AG04449 (cell line): ENCODE results near the gene PML.

Source experiments
- CTCF ChIA-PET: fragments of 350-600 bp; formaldehyde crosslinking; extraction: SDS; loops from one replicate; lab custom pipeline; 2021; ENCODE audit warnings: antibody characterized with exemption; lab: Yijun Ruan, JAX
- POLR2A ChIA-PET: fragments of 400-600, 350-600 bp; formaldehyde crosslinking; extraction: SDS; loops from one replicate; lab custom pipeline; 2020; ENCODE audit warnings: antibody characterized with exemption, inconsistent platforms; lab: Yijun Ruan, JAX
- DNase-seq: peaks from one replicate; pipeline ENCODE4 v3.0.0-alpha.2; 2010; ENCODE audit warnings: low read depth, low spot score
- H3K4me3 ChIP-seq: 2 replicates; pipeline ENCODE4 v1.5.1; 2011; ENCODE audit warnings: low read depth, mild to moderate bottlenecking, control low read depth, low read length
- TF ChIP-seq, protein P1 (sequence below): IDR thresholded peaks from one replicate; pipeline ENCODE4 v1.5.1; 2011; ENCODE audit warnings: mild to moderate bottlenecking, moderate library complexity, low read length, control low read depth, inconsistent platforms; ENCODE audit not compliant: insufficient read depth; ENCODE audit errors: missing control alignments

Gene PML

DNA sequence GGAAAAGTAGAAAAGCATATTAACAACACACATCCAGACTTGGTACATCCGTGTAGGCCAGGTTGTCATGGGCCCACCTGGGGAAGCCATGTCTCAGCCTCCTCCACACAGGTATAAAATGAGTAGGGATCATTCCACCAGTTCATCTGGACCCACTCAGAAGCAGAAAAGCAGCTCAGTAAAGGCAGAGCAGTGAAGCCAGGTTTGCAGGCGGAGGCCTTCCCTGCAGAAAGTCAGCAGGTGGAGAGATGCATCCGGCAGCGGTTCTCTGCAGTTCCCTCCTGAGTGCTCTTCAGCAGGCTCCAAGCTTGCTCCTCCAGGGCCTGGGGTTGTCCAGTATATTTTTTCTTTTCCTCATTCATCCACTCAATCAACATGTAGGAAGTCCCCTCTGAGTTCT lies 46.1 kb upstream of the PML start:
- no peak for DNase-seq
- no peak overlapping the region for H3K4me3 ChIP-seq
- POLR2A ChIA-PET = no interaction called here
- TF ChIP-seq, protein P1, sequence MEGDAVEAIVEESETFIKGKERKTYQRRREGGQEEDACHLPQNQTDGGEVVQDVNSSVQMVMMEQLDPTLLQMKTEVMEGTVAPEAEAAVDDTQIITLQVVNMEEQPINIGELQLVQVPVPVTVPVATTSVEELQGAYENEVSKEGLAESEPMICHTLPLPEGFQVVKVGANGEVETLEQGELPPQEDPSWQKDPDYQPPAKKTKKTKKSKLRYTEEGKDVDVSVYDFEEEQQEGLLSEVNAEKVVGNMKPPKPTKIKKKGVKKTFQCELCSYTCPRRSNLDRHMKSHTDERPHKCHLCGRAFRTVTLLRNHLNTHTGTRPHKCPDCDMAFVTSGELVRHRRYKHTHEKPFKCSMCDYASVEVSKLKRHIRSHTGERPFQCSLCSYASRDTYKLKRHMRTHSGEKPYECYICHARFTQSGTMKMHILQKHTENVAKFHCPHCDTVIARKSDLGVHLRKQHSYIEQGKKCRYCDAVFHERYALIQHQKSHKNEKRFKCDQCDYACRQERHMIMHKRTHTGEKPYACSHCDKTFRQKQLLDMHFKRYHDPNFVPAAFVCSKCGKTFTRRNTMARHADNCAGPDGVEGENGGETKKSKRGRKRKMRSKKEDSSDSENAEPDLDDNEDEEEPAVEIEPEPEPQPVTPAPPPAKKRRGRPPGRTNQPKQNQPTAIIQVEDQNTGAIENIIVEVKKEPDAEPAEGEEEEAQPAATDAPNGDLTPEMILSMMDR = no peak
- CTCF ChIA-PET = interaction anchor here (0.9 to 17.8 kb wide), 10 partner anchors 9 to 371 kb away, joined by 3 to 317 read pairs (median 6); partner anchors contain the start of genes PML and TBC1D21

DNA sequence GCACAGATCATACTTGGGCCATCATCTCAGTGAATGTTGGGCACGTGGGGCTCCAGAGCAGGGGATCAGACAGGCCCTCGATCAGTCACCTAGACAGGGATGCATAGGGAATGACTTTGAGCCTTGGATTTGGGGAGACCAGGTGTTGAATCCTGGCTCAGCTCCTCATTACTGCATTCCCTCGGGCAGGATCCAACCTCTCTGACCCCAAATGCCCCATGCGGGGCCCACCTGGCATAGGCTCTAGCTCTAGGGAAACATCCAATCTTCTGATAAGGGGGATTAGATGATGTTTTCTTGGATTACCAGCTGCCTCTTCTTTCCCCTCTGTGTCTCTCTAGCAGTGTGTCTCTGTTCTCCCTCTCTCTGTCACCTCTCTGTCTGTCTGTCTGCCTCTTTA lies 45.5 kb upstream of the PML start:
- H3K4me3 ChIP-seq = no peak overlapping the region
- ChIA-PET CTCF (interaction anchor here (0.9 to 17.8 kb wide), 12 partner anchors 10 to 370 kb away, joined by 3 to 317 read pairs (median 6); partner anchors contain the start of genes LOXL1, PML and TBC1D21), POLR2A (no interaction called here)
- TF ChIP-seq, protein P1 = no peak
- no peak for DNase-seq

DNA sequence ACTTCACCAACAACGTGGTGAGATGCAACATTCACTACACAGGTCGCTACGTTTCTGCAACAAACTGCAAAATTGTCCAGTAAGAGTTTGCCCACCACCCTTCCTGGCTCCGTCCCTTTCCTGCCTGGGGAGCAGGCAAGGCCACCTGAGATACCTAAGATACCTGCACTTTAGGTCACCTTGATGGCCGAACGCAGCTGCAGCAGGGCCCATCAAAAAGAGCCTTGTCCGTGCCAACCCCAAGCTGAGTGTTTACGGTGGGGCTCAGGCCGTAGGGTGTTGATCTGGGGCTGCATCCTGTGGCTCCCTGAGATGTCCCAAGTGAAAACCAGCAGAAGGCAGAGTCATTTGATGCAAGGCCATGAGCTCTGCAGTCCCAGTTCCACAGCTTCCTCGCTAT lies 45.0 kb upstream of the PML start:
- ChIA-PET POLR2A (no interaction called here), CTCF (interaction anchor here (0.6 to 17.8 kb wide), 11 partner anchors 9 to 370 kb away, joined by 3 to 317 read pairs (median 6); partner anchors contain the start of genes LOXL1 and TBC1D21)
- DNase-seq = no peak
- TF ChIP-seq, protein P1 = no peak
- no peak overlapping the region for H3K4me3 ChIP-seq

DNA sequence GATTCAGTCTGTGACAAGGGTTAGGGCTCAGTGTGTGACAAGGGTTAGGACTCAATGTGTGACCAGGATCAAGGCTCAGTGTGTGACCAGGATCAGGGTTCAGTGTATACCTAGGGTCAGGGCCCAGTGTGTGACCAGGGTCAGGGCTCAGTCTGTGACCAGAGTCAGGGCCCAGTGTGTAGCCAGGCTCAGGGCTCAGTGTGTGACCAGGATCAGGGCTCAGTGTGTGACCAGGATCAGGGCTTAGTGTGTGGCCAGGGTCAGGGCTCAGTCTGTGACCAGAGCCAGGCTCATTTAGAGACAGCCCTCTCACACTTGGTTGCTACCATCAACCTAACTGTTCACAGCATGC lies 44.1 kb upstream of the PML start:
- no peak overlapping the region for H3K4me3 ChIP-seq

DNA sequence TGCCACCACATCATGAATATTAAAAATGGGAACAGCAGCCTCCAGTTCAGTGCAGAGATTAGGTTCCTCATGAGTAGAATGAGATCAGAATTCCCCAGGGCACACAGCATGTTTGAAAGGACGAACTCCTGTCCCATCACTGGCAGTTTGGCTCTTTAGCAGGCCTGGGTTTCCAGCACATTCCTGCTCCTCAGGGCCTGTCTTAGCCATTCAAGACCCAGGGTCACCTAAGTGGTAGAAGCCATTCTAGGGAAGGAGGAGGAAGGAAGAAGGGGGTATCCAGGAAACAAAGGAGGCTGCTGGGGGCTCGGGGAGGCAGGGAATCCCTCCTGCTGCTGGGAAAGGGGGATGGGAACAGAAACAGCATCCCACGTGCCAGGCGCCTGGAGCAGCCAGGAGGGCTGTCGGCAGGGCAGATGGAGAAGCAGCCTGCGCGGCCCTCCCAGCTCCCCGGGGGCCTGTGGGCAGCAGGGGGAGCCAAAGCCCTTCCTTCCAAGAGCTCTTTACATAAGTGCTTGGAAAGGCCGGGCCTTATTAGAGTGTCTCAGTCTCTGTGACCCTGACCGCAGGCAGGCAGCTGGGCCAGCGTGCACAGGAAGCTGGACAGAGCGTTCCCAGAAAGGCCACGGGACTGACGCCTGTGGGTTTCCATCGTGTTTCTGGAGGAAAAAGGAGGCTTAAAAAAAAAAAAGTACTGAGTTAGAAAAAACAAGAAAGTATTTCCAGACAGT lies 43.5 kb upstream of the PML start:
- POLR2A ChIA-PET = interaction anchor here (0.6 to 1.4 kb wide), 7 partner anchors 11 to 368 kb away, joined by 3 to 15 read pairs (median 4); partner anchors contain the start of gene LOXL1
- peak; percentile 91 for DNase-seq

More for the DNA sequence above, 44.1 kb upstream of the PML start:
- POLR2A ChIA-PET = interaction anchor here (0.6 to 1.4 kb wide), 5 partner anchors 10 to 369 kb away, joined by 3 to 15 read pairs (median 3); partner anchors contain the start of gene LOXL1
- TF ChIP-seq, protein P1 = no peak
- CTCF ChIA-PET = interaction anchor here (1.0 to 17.8 kb wide), 19 partner anchors 7 to 371 kb away, joined by 3 to 317 read pairs (median 7); no protein-coding TSS in a partner anchor
- DNase-seq = no peak

More for the DNA sequence above, 43.5 kb upstream of the PML start:
- CTCF ChIA-PET = interaction anchor here (0.7 to 17.8 kb wide), 20 partner anchors 8 to 371 kb away, joined by 3 to 317 read pairs (median 7); no protein-coding TSS in a partner anchor
- TF ChIP-seq, protein P1 = peak; percentile 93
- no peak overlapping the region for H3K4me3 ChIP-seq
